ENCODE results near the gene ZNF433. TPM values are rescaled to one million over a fixed set of nuclear protein-coding genes. Genes with fewer than 3 reads are reported as not detected.

ZNF433 gene
- total and polyA plus RNA-seq, 4 donors: 4.4 to 26.5 (median 5.4) TPM

GRCh38 chr19:11964858-11965645, 70.4 kb downstream of the ZNF433 start, which contains the start of gene ZNF763:
Gene ZNF763 (plus strand): TSS chr19:11965040. CDS start chr19:11965209, 169 bp downstream.
- Histone ChIP-seq H3K4me1 (ENCODE audit: control insufficient read depth in 5 of 5, insufficient read depth in 5 of 5, low read length in 5 of 5) (peaks cover 2 to 14% (median 6%) of the 10 kb centered on the region in 5 donors), H3K9me3 (ENCODE audit: control insufficient read depth in 4 of 4, insufficient read depth in 3 of 4, low read length in 3 of 4) (no peaks in the 10 kb centered on the region)

More at GRCh38 chr19:11964858-11965645, 70.4 kb downstream of the ZNF433 start, which contains the start of gene ZNF763:
- Histone ChIP-seq H3K27me3 (ENCODE audit: control insufficient read depth in 3 of 3, insufficient read depth in 3 of 3, low read length in 2 of 3) (no peaks in the 10 kb centered on the region), H3K36me3 (ENCODE audit: control insufficient read depth in 4 of 4, insufficient read depth in 4 of 4, low read length in 4 of 4) (peaks cover 0 to 3% (median under 1%) of the 10 kb centered on the region in 4 donors), H3K27ac (ENCODE audit: low read depth in 1 of 2, low read length in 1 of 2) (peak within 1 kb of the TSS; percentile 91 to 99), H3K9ac (ENCODE audit: insufficient read depth in 1 of 2, low read length in 2 of 2) (peak within 1 kb of the TSS; percentile 77 to 80), H3K4me3 (peak within 1 kb of the TSS; percentile 78)
- no peak for TF ChIP-seq CTCF (IDR thresholded peaks at IDR 0.05; ENCODE audit: control extremely low read depth, extremely low read depth)
- peak; percentile 96 for ATAC-seq (ENCODE audit: insufficient read depth, low FRiP score)
- 0 to 1% methylated on average over 46 to 47 of the region's 47 CpGs for WGBS, 2 donors
- DNase-seq: peak; percentile 94 to 96 (median 95)

Small RNAs within 50 kb of the gene (small RNA-seq; reads per million reads assigned to genes)
- gene RNA5SP464 (ENCODE audit: low replicate concordance): not detected
- gene RNA5SP465 (ENCODE audit: low replicate concordance): not detected
- gene RNA5SP466 (ENCODE audit: low replicate concordance): not detected

Other genes with a start within 250 kb of the ZNF433 start
- gene ZNF491, start 237.2 kb downstream of the ZNF433 start, total RNA-seq: 1 to 10 TPM; 2.5 to 4.9 TPM
- 1 to 10 TPM in 1 of 2 donors, under 1 TPM in 1; 0.54 to 1.1 TPM for gene ZNF491, start 237.2 kb downstream of the ZNF433 start, polyA plus RNA-seq
- gene ZNF440, start 221.4 kb downstream of the ZNF433 start, total RNA-seq: 10 to 100 TPM; 25.7 to 42.0 TPM
- 1 to 10 TPM; 5.2 to 9.3 TPM for gene ZNF440, start 221.4 kb downstream of the ZNF433 start, polyA plus RNA-seq
- 10 to 100 TPM in 1 of 2 donors, 1 to 10 TPM in 1; 8.4 to 21.7 TPM for gene ZNF439, start 187.0 kb downstream of the ZNF433 start, total RNA-seq
- 1 to 10 TPM; 2.5 to 7.5 TPM for gene ZNF439, start 187.0 kb downstream of the ZNF433 start, polyA plus RNA-seq
- gene ZNF69, start 147.9 kb downstream of the ZNF433 start, total RNA-seq: 10 to 100 TPM in 1 of 2 donors, 1 to 10 TPM in 1; 9.2 to 29.1 TPM
- 10 to 100 TPM in 1 of 2 donors, 1 to 10 TPM in 1; 2.0 to 10.4 TPM for gene ZNF69, start 147.9 kb downstream of the ZNF433 start, polyA plus RNA-seq
- 10 to 100 TPM; 10.8 to 24.7 TPM for gene ZNF700, start 110.6 kb downstream of the ZNF433 start, total RNA-seq
- gene ZNF700, start 110.6 kb downstream of the ZNF433 start, polyA plus RNA-seq: 10 to 100 TPM in 1 of 2 donors, 1 to 10 TPM in 1; 6.2 to 14.2 TPM
- 1 to 10 TPM; 3.3 to 7.2 TPM for gene ZNF763, start 70.6 kb downstream of the ZNF433 start, total RNA-seq
- gene ZNF763, start 70.6 kb downstream of the ZNF433 start, polyA plus RNA-seq: 1 to 10 TPM; 3.2 to 6.2 TPM
- under 1 TPM; 0.23 to 0.28 TPM for gene ZNF878, start 17.3 kb upstream of the ZNF433 start, total RNA-seq
- under 1 TPM; 0.22 to 0.33 TPM for gene ZNF878, start 17.3 kb upstream of the ZNF433 start, polyA plus RNA-seq
- gene ZNF844, start 29.1 kb upstream of the ZNF433 start, total RNA-seq: 10 to 100 TPM; 10.6 to 25.5 TPM
- gene ZNF844, start 29.1 kb upstream of the ZNF433 start, polyA plus RNA-seq: 1 to 10 TPM; 3.0 to 3.9 TPM
- gene ZNF20, start 104.7 kb upstream of the ZNF433 start, total RNA-seq: 10 to 100 TPM in 1 of 2 donors, 1 to 10 TPM in 1; 6.0 to 15.0 TPM
- gene ZNF20, start 104.7 kb upstream of the ZNF433 start, polyA plus RNA-seq: 1 to 10 TPM; 2.2 to 3.5 TPM
- gene ZNF625, start 121.1 kb upstream of the ZNF433 start, total RNA-seq: 10 to 100 TPM in 1 of 2 donors, 1 to 10 TPM in 1; 5.4 to 17.6 TPM
- 1 to 10 TPM; 1.0 to 3.1 TPM for gene ZNF625, start 121.1 kb upstream of the ZNF433 start, polyA plus RNA-seq
- gene ZNF136, start 127.4 kb upstream of the ZNF433 start, total RNA-seq: 10 to 100 TPM in 1 of 2 donors, 1 to 10 TPM in 1; 7.4 to 24.3 TPM
- 1 to 10 TPM; 4.1 to 4.5 TPM for gene ZNF136, start 127.4 kb upstream of the ZNF433 start, polyA plus RNA-seq